CD4-positive, alpha-beta T cell treated with Interleukin-15 for 1 hour (primary cell): ENCODE results near the gene OR52N2.

Experiments used
- DNase-seq: peaks from one replicate; pipeline ENCODE4 v3.0.0-alpha.2; 2020

The OR52N2 gene

GRCh38 chr11:5808500-5809121 lies at the start of gene OR52N2:
Gene OR52N2, plus strand, starts transcription at chr11:5808924. Its CDS starts 11,412 bp downstream, at chr11:5820336.
- peak; percentile 71 for DNase-seq

- DNase-seq: no peak
These were observed 41.7 kb upstream of the OR52N2 start for GRCh38 chr11:5767056-5767455.

GRCh38 chr11:5783255-5783654 lies 25.5 kb upstream of the OR52N2 start, which contains the start of gene OR52N5:
Gene OR52N5, minus strand, starts transcription at chr11:5783355. Its CDS starts 4,721 bp downstream, at chr11:5778634.
- no peak for DNase-seq

GRCh38 chr11:5791165-5791564 lies 17.6 kb upstream of the OR52N2 start, which contains the start of gene OR52N1:
Gene OR52N1, minus strand, starts transcription at chr11:5791265. Its CDS starts 2,449 bp downstream, at chr11:5788816.
- no peak for DNase-seq

GRCh38 chr11:5796541-5796940 lies 12.2 kb upstream of the OR52N2 start:
- DNase-seq: no peak

- no peak for DNase-seq
These were observed 4.7 kb upstream of the OR52N2 start for GRCh38 chr11:5803982-5804381.

- DNase-seq: no peak
These were observed 1.1 kb upstream of the OR52N2 start for GRCh38 chr11:5807580-5807979.

GRCh38 chr11:5809122-5809519 lies 397 bp downstream of the OR52N2 start:
- no peak for DNase-seq

- DNase-seq: no peak
These were observed 1.4 kb downstream of the OR52N2 start for GRCh38 chr11:5809905-5810795.

GRCh38 chr11:5815534-5815933 lies 6.8 kb downstream of the OR52N2 start:
- DNase-seq: no peak

GRCh38 chr11:5818245-5818886 lies 9.6 kb downstream of the OR52N2 start:
- DNase-seq: no peak

- DNase-seq: no peak
These were observed 22.6 kb downstream of the OR52N2 start for GRCh38 chr11:5831196-5831829.

GRCh38 chr11:5833446-5833845 lies 24.7 kb downstream of the OR52N2 start:
- DNase-seq: no peak

- no peak for DNase-seq
These were observed 29.0 kb downstream of the OR52N2 start for GRCh38 chr11:5837695-5838094.

- no peak for DNase-seq
These were observed 33.1 kb downstream of the OR52N2 start, which contains the start of gene OR52E6 for GRCh38 chr11:5841797-5842196. Gene OR52E6, minus strand, starts transcription at chr11:5841897. Its CDS starts 0 bp downstream, at chr11:5841897.

- DNase-seq: no peak
These were observed 38.0 kb downstream of the OR52N2 start for GRCh38 chr11:5846701-5847100.

GRCh38 chr11:5847711-5848110 lies 39.0 kb downstream of the OR52N2 start:
- DNase-seq: no peak

GRCh38 chr11:5851002-5851401 lies 42.3 kb downstream of the OR52N2 start:
- no peak for DNase-seq

GRCh38 chr11:5857590-5857989 lies 48.9 kb downstream of the OR52N2 start, which contains the start of gene OR52E8:
Gene OR52E8, minus strand, starts transcription at chr11:5857690. Its CDS starts 0 bp downstream, at chr11:5857690.
- DNase-seq: no peak

- DNase-seq: no peak
These were observed 57.1 kb downstream of the OR52N2 start for GRCh38 chr11:5865826-5866225.
